T-helper 9 cell (primary cell): ENCODE results near the gene LNPEP.

Experiments used
- DNase-seq: peaks from one replicate; pipeline ENCODE4 v3.0.0-alpha.2; 2020

LNPEP gene

GRCh38 chr5:96963267-96963666 is 27.4 kb downstream of the LNPEP start:
- no peak for DNase-seq

DNA sequence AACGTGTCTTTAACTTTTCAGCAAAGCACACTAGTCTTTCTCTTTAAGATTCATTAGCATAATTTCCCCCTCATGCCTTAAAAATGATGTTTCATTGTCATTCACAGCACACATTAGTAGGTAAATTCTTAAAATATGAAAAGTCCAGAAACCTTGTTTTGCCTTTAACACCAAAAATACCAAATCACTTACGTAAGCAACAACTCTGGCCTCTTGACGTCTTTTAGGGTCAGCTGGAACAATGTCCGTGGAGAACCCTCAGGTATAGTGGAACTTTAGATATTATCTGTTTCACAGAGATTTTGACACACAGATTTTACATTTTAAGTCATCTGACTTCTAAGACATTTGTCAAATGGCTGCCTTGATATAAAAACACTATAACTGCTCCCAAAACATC is 30.9 kb downstream of the LNPEP start:
- no peak for DNase-seq

DNA sequence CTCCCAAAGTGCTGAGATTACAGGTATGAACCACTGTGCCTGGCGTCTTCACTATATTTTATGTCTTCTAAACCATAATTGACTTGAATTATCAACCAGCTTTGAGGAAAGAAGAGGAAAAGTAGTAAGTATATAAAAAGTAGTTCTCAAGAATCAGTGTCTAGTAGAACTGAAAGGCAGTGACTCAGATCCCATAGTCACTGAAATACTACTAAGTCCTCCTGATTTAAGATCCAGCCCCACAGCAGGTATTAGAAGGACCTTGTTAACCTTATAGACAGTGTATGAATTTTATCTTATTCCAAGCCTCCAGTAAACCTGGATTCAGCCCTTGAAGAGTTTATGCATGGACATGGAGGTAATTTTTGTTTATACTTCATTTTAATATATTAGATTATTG is 31.5 kb downstream of the LNPEP start:
- DNase-seq = no peak

GRCh38 chr5:96968074-96968473 is 32.2 kb downstream of the LNPEP start:
- DNase-seq = no peak

DNA sequence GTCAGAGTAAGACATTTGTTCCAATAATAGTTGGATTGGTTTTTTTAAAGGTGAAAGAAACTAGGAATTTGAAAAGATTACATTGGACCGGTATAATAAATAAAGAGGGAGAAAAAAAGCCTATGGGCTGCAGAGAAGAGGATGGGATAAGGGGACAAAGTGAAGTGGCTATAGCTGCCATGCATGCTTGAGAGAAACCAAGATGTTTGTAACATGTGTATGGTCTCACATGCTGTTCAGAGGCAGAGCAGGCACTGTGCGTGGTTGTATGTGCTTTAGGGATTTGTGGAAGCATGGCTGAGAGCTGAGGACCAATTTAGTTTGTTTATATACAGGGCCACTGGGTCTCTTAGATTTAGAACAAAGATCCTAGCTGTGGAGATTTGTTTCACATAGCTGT is 32.7 kb downstream of the LNPEP start:
- DNase-seq = no peak

- no peak for DNase-seq
Observed at GRCh38 chr5:96969366-96969765, 33.5 kb downstream of the LNPEP start.

DNA sequence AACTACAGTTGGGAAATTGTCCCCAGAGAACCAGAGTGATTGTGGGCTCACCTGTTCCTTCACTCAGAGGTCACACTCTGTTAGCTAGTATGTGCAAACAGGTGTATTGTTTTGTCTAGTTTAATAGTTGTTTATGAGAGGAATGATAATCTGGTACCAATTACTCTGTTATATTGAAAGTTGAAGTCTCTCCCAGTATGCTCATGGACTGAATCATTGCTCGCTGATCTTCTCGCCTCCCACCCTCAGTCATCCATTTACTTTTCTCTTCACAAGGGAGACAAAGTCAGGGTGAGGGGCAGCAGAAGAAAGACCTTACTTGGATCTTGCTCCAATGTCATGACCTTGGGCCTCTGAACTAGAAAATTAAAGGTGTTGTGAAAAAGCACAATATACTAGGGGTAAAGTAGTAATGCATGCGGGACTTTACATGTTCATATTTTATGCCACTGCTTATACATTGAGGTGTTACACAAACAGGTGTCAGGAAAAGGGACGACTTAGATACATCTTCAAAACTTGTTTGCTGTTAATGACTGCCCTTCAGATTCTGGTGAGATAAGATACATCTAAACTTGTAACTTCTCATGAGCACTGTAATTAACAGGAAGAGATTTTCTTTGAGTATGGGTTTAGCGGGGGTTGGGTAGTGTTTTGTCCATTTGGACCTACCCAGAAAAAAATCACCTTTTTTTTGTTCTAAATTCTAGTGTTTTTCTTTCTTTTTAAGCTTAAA is 36.9 kb downstream of the LNPEP start:
- DNase-seq = no peak

GRCh38 chr5:96973532-96974401 is 37.9 kb downstream of the LNPEP start:
- no peak for DNase-seq

- no peak for DNase-seq
Observed at GRCh38 chr5:96975656-96976055, 39.8 kb downstream of the LNPEP start.

DNA sequence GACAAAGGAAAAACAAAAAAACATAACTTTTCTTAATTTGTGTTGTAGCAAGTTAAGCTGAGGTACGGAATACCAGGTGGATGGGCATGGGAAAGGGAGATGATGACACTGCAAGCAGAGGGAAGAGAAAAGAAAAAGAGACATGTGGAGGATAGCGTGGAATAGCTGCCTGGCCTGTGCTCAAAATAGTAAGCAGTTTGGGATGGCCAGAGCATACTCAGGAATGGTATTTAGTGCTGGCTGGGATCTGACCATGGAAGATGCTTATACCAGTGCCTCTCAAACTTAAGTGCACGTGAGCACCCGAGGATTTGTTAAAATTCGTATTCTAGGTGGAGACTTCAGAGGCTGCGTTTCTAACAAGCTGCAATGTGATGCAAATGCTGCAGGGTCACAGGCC is 41.3 kb downstream of the LNPEP start:
- no peak for DNase-seq

GRCh38 chr5:96978812-96979449 is 43.1 kb downstream of the LNPEP start:
- no peak for DNase-seq

- no peak for DNase-seq
Observed at GRCh38 chr5:96984506-96985192, 48.8 kb downstream of the LNPEP start.

DNA sequence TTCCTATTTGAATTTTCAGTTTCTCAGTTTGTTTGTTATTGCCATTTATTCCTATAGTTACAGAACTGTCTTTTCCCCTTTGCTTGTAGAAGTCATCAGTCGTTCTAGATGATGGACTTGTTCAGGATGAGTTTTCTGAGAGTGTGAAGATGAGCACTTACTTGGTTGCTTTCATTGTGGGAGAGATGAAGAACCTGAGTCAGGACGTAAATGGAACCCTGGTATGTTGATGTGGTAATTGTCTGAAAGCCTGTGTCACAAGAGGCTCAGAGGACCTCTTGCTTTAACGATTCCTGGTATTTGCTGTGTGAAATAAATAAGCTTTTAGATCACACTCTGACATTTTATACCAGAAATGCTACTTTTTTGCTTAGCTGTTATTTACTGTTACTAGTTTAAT is 50.6 kb downstream of the LNPEP start:
- DNase-seq = no peak

GRCh38 chr5:96990102-96990501 is 54.2 kb downstream of the LNPEP start:
- no peak for DNase-seq

- DNase-seq = no peak
Observed at GRCh38 chr5:96991708-96992107, 55.8 kb downstream of the LNPEP start.

DNA sequence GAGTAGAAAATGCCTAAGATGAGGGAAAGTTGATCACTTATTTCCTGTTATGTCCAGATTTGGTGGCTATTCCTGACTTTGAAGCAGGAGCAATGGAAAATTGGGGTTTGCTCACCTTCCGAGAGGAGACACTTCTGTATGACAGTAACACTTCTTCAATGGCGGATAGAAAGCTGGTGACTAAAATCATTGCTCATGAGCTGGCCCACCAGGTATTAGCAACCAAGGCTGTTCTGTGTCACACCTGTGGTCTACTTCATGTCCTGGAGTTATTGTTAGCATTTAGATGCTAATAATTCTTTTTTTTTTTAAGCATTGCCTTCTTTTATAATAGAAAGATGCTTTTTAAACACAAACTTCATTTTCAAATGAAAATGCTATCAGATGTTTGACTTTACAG is 57.9 kb downstream of the LNPEP start:
- no peak for DNase-seq

DNA sequence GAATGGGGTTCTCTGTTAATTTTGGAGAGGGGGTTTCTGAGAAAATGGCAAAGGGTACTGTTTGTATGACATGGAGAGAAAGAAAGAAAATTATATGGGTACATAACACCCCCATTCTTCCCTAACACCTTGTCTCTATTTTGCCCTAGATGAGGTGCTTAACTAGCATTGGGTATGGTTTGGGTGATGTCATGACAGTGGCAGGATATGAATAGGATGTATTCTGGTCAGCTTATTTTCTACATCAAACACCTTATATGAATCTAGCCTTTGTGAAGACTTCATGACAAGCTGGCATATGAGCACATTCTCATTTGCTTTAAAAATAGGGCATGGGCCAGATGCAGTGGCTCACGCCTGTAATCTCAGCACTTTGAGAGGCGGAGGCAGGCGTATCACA is 58.6 kb downstream of the LNPEP start:
- DNase-seq = no peak

DNA sequence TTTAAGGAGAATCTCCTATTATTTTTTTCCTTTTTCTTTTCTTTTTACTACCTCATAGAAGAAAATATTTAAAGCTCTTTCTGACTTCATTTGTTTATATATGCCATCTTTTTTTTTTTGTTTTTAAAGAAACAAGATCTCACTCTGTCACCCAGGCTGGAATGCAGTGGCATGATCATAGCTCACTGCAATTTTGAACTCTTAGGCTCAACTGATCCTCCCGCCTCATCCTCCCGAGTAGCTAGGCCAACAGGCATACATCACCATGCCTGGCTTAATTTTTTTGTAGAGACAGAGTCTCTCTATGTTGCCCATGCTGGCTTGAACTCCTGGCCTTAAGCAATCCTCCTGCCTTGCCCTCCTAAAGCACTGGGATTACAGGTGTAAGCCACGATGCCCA is 59.5 kb downstream of the LNPEP start:
- no peak for DNase-seq

DNA sequence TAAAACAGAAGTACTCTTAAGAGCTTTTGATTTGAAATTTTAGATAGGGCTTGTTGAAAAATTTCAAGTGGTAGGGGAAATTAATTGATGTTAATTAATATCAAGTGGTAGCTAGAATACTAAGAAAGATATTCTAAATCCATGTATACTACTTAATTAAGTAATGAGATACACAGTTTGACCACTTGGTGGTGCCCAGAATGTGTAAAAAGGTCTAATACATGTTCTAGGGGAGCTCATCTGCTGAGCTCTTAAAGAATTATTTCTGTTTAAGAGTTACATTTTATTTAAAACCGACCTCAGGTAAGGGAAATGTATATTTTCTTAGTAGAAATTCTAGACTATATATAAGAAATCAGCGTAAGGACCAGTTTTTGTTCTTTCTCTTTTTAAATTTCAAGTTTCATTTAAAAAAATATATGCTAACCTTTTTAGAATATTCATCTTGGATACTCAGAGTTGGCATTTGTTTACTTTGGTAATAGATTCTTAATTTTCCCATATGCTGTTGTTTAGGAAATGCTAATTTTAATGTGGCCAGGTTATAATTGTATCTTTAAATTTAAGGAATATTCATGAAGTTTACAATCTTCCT is 61.5 kb downstream of the LNPEP start:
- no peak for DNase-seq

- no peak for DNase-seq
Observed at GRCh38 chr5:96999856-97000255, 64.0 kb downstream of the LNPEP start.

DNA sequence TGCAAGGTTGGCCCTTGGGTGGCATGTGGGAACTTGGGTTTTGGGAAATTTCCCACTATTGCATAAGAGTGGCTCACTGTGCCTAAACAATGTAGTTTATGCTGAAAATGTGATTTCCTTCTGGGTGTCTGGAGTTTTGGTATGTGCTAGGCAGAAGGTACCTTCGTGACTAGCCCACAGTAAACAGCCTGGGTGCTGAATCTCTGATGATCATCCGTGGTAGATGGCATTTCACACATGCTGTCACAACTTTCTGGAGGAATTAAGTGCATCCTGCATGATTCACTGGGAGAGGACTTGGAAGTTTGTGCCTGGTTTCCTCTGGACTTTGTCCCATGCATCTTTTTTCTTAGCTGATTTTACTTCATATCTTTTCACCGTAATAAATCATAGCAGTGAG is 64.5 kb downstream of the LNPEP start:
- no peak for DNase-seq

DNA sequence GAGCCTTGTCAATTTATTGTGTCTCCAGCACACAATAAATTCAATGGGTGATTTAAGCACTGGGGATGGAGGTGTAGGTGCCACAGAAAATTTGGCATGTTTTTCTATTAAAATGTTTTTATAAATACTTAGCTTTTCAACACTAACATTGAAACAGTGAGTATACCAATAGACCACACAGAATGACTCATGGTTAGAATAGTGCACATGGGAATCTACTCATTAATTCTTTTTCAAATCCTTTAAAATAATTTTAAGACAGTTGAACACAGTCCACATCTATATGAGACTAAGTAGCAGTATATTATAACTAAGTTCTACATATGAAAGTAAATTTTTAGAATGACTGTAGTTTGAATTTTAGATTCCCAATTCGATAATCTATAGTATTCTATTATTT is 67.1 kb downstream of the LNPEP start:
- DNase-seq = no peak
